ENCODE data around the gene MAP2.

Gene MAP2

GRCh38 chr2:209734805-209735204 lies 311.0 kb downstream of the MAP2 start:
- no peak for DNase-seq (ENCODE audit: low read depth)

- no peak for DNase-seq (ENCODE audit: low read depth)
Measured at GRCh38 chr2:209741953-209742352, 318.1 kb downstream of the MAP2 start.

GRCh38 chr2:209753020-209753419 lies 329.2 kb downstream of the MAP2 start:
- DNase-seq (ENCODE audit: low read depth) = no peak

GRCh38 chr2:209757163-209757562 lies 333.3 kb downstream of the MAP2 start:
- no peak for DNase-seq (ENCODE audit: low read depth)

- no peak for DNase-seq (ENCODE audit: low read depth)
Measured at GRCh38 chr2:209761566-209761965, 337.7 kb downstream of the MAP2 start.

- DNase-seq (ENCODE audit: low read depth) = no peak
Measured at GRCh38 chr2:209762563-209762962, 338.7 kb downstream of the MAP2 start.

- DNase-seq (ENCODE audit: low read depth) = no peak
Measured at GRCh38 chr2:209763106-209763505, 339.3 kb downstream of the MAP2 start.

GRCh38 chr2:209766613-209767012 lies 342.8 kb downstream of the MAP2 start:
- no peak for DNase-seq (ENCODE audit: low read depth)

- DNase-seq (ENCODE audit: low read depth) = no peak
Measured at GRCh38 chr2:209767316-209767715, 343.5 kb downstream of the MAP2 start.

GRCh38 chr2:209768557-209768956 lies 344.7 kb downstream of the MAP2 start:
- no peak for DNase-seq (ENCODE audit: low read depth)

GRCh38 chr2:209771474-209772289 lies 347.8 kb downstream of the MAP2 start, which contains the start of gene UNC80:
Gene UNC80 (plus strand): TSS chr2:209771832. CDS start chr2:209772073, 241 bp downstream.
- DNase-seq (ENCODE audit: low read depth) = no peak

GRCh38 chr2:209772290-209772685 lies 348.4 kb downstream of the MAP2 start:
- DNase-seq (ENCODE audit: low read depth) = no peak

GRCh38 chr2:209773377-209773776 lies 349.5 kb downstream of the MAP2 start:
- DNase-seq (ENCODE audit: low read depth) = no peak

All from activated T-cell treated with anti-CD3 and anti-CD28 coated beads for 24 hours (primary cell).